PC-9 (cell line): ENCODE results near the gene PC. TPM values are rescaled to one million over a fixed set of nuclear protein-coding genes. Genes with fewer than 3 reads are reported as not detected.
A peak's percentile ranks its signal among the peaks of the same experiment; 100 is the strongest.
"Not testable (repeated sequence)": the region's sequence is repeated elsewhere in the genome, so short reads cannot be mapped to it uniquely, and the experiment has no call there.

Experiments used
- BruUV-seq: library from RNA; stranded (reverse); fragments of 400-500 nt; replicated peaks from 2 replicates; lab custom pipeline; 2021; lab: Mats Ljungman, UMichigan
- CTCF ChIA-PET: fragments of 300-600 bp; sonication (Branson Sonifier 250); formaldehyde crosslinking; loops from one replicate; lab custom pipeline; 2022; ENCODE audit warnings: antibody characterized with exemption; lab: Charles Lee
- POLR2A ChIA-PET: fragments of 300-600 bp; sonication (Branson Sonifier 250); formaldehyde crosslinking; loops from one replicate; lab custom pipeline; 2022; ENCODE audit warnings: antibody characterized with exemption; ENCODE audit not compliant: unreplicated experiment; lab: Charles Lee
- DNase-seq, 2 experiments: peaks; one replicate each; pipeline versions ENCODE4 v3.0.0 to v3.0.0-alpha.2; 2015 to 2022; ENCODE audit warnings: mixed read lengths in 1 of 2
- H2AFZ ChIP-seq: fragments of 200-600 bp; sonication (generic); 2 replicates; pipeline ENCODE4 v1.8.1; 2017; ENCODE audit warnings: antibody characterized with exemption
- H3F3A ChIP-seq: fragments of 200-600 bp; sonication (generic); 2 replicates; pipeline ENCODE4 v1.8.1; 2017; ENCODE audit warnings: antibody characterized with exemption, mild to moderate bottlenecking, low read depth; ENCODE audit not compliant: insufficient read depth
- H3K27ac ChIP-seq: fragments of 200-600 bp; sonication (generic); 2 replicates; pipeline ENCODE4 v1.6.1; 2016; ENCODE audit warnings: mixed run types
- H3K27me3 ChIP-seq: fragments of 200-600 bp; sonication (generic); 2 replicates; pipeline ENCODE4 v1.6.1; 2016; ENCODE audit warnings: low read depth, mixed run types; ENCODE audit not compliant: insufficient read depth
- H3K36me3 ChIP-seq: fragments of 200-600 bp; sonication (generic); 2 replicates; pipeline ENCODE4 v1.6.1; 2016; ENCODE audit warnings: low read depth, mixed run types
- H3K4me1 ChIP-seq: fragments of 200-600 bp; sonication (generic); replicated peaks from 2 replicates; pipeline ENCODE4 v1.6.1; 2016; ENCODE audit warnings: mixed run types; ENCODE audit not compliant: insufficient read depth
- H3K4me2 ChIP-seq: fragments of 200-600 bp; sonication (generic); 2 replicates; pipeline ENCODE4 v1.6.1; 2017; ENCODE audit warnings: mixed run types
- H3K4me3 ChIP-seq: fragments of 200-600 bp; sonication (generic); 2 replicates; pipeline ENCODE4 v1.6.1; 2016; ENCODE audit warnings: mixed run types
- H3K79me2 ChIP-seq: fragments of 200-600 bp; sonication (generic); 2 replicates; pipeline ENCODE4 v1.6.1; 2017; ENCODE audit warnings: low read depth, mixed run types
- H3K9me2 ChIP-seq: fragments of 200-600 bp; sonication (generic); 2 replicates; pipeline ENCODE4 v1.8.1; 2017; ENCODE audit warnings: mild to moderate bottlenecking; ENCODE audit not compliant: insufficient read depth
- H3K9me3 ChIP-seq: fragments of 200-600 bp; sonication (generic); 2 replicates; pipeline ENCODE4 v1.8.1; 2016; ENCODE audit warnings: low read depth; ENCODE audit not compliant: insufficient read depth
- H4K20me1 ChIP-seq: fragments of 200-600 bp; sonication (generic); 2 replicates; pipeline ENCODE4 v1.8.1; 2017; ENCODE audit not compliant: insufficient read depth
- EZH2 ChIP-seq: fragments of 200-600 bp; sonication (generic); IDR thresholded peaks from 2 replicates; pipeline ENCODE4 v1.8.0; 2017; ENCODE audit warnings: antibody characterized with exemption, low read depth
- intact Hi-C: fragments of 100-400 bp; cut with micrococcal nuclease; formaldehyde crosslinking; loops from one replicate; pipeline ENCODE4 v1.10.0; 2022; ENCODE audit not compliant: unreplicated experiment
- total RNA-seq: library from RNA; stranded (reverse); gene quantifications from 2 replicates; pipeline ENCODE4 v1.2.3, GENCODE V29; 2021
- TF ChIP-seq, protein P1 (sequence below): fragments of 200-600 bp; sonication (generic); conservative IDR thresholded peaks from 2 replicates; pipeline ENCODE4 v1.6.1; 2017; ENCODE audit warnings: mixed run types, antibody characterized with exemption, mild to moderate bottlenecking, moderate library complexity

Gene PC
- total RNA-seq, 1 experiment from 2014 or later, result 38.9 TPM

DNA sequence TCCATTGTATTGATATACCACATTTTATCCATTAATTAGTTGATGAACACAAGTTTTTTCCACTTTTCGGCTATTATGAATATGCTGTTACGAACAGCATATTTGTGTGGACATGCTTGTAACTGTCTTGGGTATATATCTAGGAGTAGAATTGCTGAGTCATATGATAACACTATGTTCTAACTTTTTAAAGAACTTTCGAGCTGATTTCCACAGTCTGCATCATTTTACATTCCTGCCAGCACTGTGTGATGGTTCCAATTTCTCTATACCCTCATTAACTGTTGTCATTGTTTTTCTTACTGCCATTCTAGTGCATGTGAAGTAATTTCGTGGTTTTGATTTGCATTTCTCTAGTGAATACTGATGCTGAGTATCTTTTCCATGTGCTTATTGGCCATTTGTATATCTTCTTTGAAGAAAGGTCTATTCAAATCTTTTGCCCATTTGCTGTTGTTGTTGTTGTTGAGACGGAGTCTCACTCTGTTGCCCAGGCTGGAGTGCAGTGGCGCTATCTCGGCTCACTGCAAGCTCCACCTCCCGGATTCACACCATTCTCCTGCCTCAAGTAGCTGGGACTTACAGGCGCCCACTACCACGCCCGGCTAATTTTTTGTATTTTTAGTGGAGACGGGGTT is 122.3 kb downstream of the PC start:
- POLR2A ChIA-PET, result interaction anchor here (0.6 kb wide), 1 partner anchor 70 kb away, joined by 3 read pairs; no protein-coding TSS in a partner anchor

DNA sequence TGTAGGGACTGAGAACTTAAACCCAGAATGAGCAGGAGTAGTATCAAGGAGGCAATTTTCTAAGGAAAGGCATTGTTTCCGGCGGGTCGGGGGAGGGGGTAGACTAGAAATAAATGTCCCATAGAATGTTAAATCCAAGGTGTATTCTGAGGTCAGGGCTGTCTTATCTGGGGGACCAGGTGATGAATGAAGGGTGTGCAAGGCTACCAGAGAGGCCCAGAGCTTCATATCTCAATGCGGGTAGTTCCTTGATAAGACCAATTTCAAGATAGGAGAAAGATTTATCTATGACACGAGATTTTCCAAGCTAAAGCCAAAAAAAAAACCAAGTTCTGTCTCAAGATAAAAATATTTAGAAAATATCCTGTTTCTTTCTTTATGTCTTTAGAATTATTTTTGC is 123.2 kb downstream of the PC start:
- intact Hi-C loops, result loop anchor here (1.0 to 2.0 kb wide), 3 partner anchors 48 to 426 kb away; no protein-coding TSS in a partner anchor
- no peaks in the 10 kb centered on the region for H3K9me3 ChIP-seq
- no peaks in the 10 kb centered on the region for H3K79me2 ChIP-seq
- no peak for DNase-seq
- no peaks in the 10 kb centered on the region for H3K9me2 ChIP-seq
- ChIA-PET CTCF (interaction anchor here (0.6 kb wide), 5 partner anchors 140 to 443 kb away, joined by 3 to 4 read pairs (median 3); no protein-coding TSS in a partner anchor), POLR2A (interaction anchor here (0.6 kb wide), 2 partner anchors 235 to 516 kb away, joined by 4 read pairs; no protein-coding TSS in a partner anchor)
- no peaks in the 10 kb centered on the region; the same call in 1 of the 2 replicates for H4K20me1 ChIP-seq
- BruUV-seq, result no TSS peak
- H2AFZ ChIP-seq, result no peak overlapping the region
- no peak overlapping the region for H3K4me2 ChIP-seq
- H3F3A ChIP-seq, result peaks cover 36% of the 10 kb centered on the region
- H3K4me1 ChIP-seq, result peaks cover 9% of the 10 kb centered on the region
- TF ChIP-seq EZH2, result no peak
- TF ChIP-seq, protein P1, sequence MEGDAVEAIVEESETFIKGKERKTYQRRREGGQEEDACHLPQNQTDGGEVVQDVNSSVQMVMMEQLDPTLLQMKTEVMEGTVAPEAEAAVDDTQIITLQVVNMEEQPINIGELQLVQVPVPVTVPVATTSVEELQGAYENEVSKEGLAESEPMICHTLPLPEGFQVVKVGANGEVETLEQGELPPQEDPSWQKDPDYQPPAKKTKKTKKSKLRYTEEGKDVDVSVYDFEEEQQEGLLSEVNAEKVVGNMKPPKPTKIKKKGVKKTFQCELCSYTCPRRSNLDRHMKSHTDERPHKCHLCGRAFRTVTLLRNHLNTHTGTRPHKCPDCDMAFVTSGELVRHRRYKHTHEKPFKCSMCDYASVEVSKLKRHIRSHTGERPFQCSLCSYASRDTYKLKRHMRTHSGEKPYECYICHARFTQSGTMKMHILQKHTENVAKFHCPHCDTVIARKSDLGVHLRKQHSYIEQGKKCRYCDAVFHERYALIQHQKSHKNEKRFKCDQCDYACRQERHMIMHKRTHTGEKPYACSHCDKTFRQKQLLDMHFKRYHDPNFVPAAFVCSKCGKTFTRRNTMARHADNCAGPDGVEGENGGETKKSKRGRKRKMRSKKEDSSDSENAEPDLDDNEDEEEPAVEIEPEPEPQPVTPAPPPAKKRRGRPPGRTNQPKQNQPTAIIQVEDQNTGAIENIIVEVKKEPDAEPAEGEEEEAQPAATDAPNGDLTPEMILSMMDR, result no peak
- H3K36me3 ChIP-seq, result 0 out of 2 replicates have a peak, but pooled peaks cover 6% of the 10 kb centered on the region
- H3K4me3 ChIP-seq, result no peak overlapping the region
- H3K27ac ChIP-seq, result no peak overlapping the region
- H3K27me3 ChIP-seq, result no peaks in the 10 kb centered on the region

More for the DNA sequence above, 122.3 kb downstream of the PC start:
- H3K4me2 ChIP-seq, result no peak overlapping the region
- no peak for DNase-seq
- no peak overlapping the region for H2AFZ ChIP-seq
- H3K36me3 ChIP-seq, result 0 out of 2 replicates have a peak, but pooled peaks cover 6% of the 10 kb centered on the region
- CTCF ChIA-PET, result no interaction called here
- H3K27ac ChIP-seq, result no peak overlapping the region
- H3K4me1 ChIP-seq, result peaks cover 9% of the 10 kb centered on the region
- no TSS peak for BruUV-seq
- TF ChIP-seq, protein P1, result no peak
- TF ChIP-seq EZH2, result no peak
- intact Hi-C loops, result loop anchor here (2.0 kb wide), 1 partner anchor 427 kb away; no protein-coding TSS in a partner anchor
- H3K9me3 ChIP-seq, result no peaks in the 10 kb centered on the region
- no peaks in the 10 kb centered on the region; the same call in 1 of the 2 replicates for H4K20me1 ChIP-seq
- no peak overlapping the region for H3K4me3 ChIP-seq
- peaks cover 45% of the 10 kb centered on the region for H3F3A ChIP-seq
- H3K9me2 ChIP-seq, result no peaks in the 10 kb centered on the region
- peaks cover 7% of the 10 kb centered on the region; the same call in 1 of the 2 replicates for H3K79me2 ChIP-seq
- no peaks in the 10 kb centered on the region for H3K27me3 ChIP-seq

DNA sequence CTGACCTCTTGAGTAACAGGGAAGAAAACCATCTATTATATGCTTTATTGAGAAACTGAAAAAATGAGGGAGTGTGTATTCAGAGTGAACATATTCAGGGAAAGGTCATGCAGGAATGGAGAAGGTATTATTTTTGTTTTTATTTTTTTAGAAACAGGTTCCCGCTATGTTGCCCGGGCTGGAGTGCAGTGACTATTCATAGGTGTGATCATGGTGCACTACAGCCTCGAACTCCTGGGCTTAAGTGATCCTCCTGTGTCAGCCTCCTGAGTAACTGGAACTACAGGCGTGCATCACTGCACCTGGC is 123.7 kb downstream of the PC start:
- no peak for TF ChIP-seq EZH2
- TF ChIP-seq, protein P1, result peak; percentile 49
- H3F3A ChIP-seq, result peaks cover 32% of the 10 kb centered on the region
- no peak overlapping the region for H3K4me2 ChIP-seq
- H4K20me1 ChIP-seq, result no peaks in the 10 kb centered on the region; the same call in 1 of the 2 replicates
- intact Hi-C loops, result loop anchor here (1.0 to 2.0 kb wide), 3 partner anchors 49 to 426 kb away; no protein-coding TSS in a partner anchor
- peaks cover 9% of the 10 kb centered on the region for H3K4me1 ChIP-seq
- ChIA-PET CTCF (interaction anchor here (0.6 kb wide), 5 partner anchors 140 to 443 kb away, joined by 3 to 4 read pairs (median 3); no protein-coding TSS in a partner anchor), POLR2A (interaction anchor here (0.5 to 0.6 kb wide), 3 partner anchors 188 to 516 kb away, joined by 4 to 6 read pairs (median 4); no protein-coding TSS in a partner anchor)
- BruUV-seq, result no TSS peak
- H3K36me3 ChIP-seq, result 0 out of 2 replicates have a peak, but pooled peaks cover 6% of the 10 kb centered on the region
- H3K27me3 ChIP-seq, result no peaks in the 10 kb centered on the region
- no peak overlapping the region for H3K27ac ChIP-seq
- H3K9me2 ChIP-seq, result no peaks in the 10 kb centered on the region
- H3K9me3 ChIP-seq, result no peaks in the 10 kb centered on the region
- no peak overlapping the region for H3K4me3 ChIP-seq
- H3K79me2 ChIP-seq, result no peaks in the 10 kb centered on the region
- H2AFZ ChIP-seq, result no peak overlapping the region
- DNase-seq, result no peak

DNA sequence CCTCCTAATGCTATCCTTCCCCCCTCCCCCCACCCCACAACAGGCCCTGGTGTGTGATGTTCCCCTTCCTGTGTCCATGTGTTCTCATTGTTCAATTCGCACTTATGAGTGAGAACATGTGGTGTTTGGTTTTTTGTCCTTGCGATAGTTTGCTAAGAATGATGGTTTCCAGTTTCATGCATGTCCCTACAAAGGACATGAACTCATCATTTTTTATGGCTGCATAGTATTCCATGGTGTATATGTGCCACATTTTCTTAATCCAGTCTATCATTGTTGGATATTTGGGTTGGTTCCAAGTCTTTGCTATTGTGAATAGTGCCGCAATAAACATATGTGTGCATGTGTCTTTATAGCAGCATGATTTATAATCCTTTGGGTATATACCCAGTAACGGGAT is 133.6 kb downstream of the PC start:
- CTCF ChIA-PET, result interaction anchor here (0.6 kb wide), 1 partner anchor 26 kb away, joined by 8 read pairs; no protein-coding TSS in a partner anchor
- H3K79me2 ChIP-seq, H3K27me3 ChIP-seq, H3K4me3 ChIP-seq, H2AFZ ChIP-seq, BruUV-seq, H3K4me2 ChIP-seq, H3K9me2 ChIP-seq, POLR2A ChIA-PET, H4K20me1 ChIP-seq, H3K27ac ChIP-seq, H3F3A ChIP-seq, intact Hi-C loops, DNase-seq, H3K36me3 ChIP-seq, H3K9me3 ChIP-seq, H3K4me1 ChIP-seq: not testable (repeated sequence)
